Measurements from ENCODE around the gene JARID2. TPM values are rescaled to one million over a fixed set of nuclear protein-coding genes. Genes with fewer than 3 reads are reported as not detected.

Gene JARID2
- total and polyA plus RNA-seq, 2 of the 8 experiments (the other 6 are each of a cell fraction or from before 2014, with no cell fraction given), result 60.1 to 239 TPM

DNA sequence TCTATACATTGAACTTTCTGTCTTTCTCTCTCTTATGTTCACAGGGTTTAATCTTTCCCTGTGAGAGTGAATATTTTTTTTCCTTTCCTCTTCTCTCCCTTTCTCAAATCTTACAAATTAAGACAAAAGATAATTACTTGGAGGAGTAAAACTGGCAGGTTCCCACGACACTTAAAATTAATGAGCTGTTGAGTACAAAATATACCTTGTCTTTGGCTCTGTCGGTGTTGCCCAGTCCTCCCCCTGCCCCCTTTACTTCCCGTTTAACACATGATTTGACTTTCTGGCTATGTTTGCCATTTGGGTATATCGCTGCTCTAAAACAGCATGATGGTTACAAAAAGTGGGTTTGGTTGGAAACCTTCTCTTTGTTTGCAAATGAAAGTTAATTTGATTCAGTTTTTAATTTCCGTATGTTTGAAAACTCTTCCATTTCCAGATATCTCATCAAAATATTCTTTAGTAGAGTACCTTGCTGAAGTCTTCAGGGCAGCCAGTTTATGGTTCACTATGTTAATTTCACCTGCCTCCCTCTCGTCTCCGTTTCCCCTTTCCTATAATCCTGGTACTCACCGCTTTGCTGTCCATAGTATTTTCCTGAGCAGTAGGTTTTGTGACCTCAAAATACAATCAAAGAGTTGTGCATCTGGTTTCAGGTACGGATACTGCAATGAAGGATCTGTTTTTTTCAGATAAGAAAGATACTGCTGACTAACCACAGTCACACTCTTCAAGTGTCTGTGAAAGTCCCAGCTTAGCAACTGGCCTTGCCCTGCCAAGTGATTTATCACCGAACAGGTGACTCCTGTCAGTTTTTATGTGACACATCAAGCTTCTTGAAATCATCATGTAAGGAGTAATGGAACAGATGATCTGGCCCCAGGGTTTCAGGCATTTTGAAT lies 235.8 kb downstream of the JARID2 start:
- no peak overlapping the region for H3K4ac ChIP-seq (replicated peaks; ENCODE audit: insufficient read length, low read depth, low read length)
- no peak overlapping the region for H2AK5ac ChIP-seq (ENCODE audit: low read depth, low read length)
- H3K36me3 ChIP-seq (ENCODE audit: control insufficient read depth in 2 of 4, insufficient read depth in 4 of 4, low read length in 3 of 4), result peaks cover 0 to 8% (median under 1%) of the 10 kb centered on the region in 4 experiments; a peak in 4 of 8 replicates
- CTCF ChIA-PET (ENCODE audit: partially characterized antibody), result interaction anchor here (1.0 to 1.4 kb wide), 3 partner anchors 14 to 88 kb away, joined by 3 read pairs; no protein-coding TSS in a partner anchor
- peaks cover 3% of the 10 kb centered on the region; the same call in 1 of the 2 replicates for H3K79me1 ChIP-seq (ENCODE audit: low read depth, low read length)
- no peak overlapping the region for H3K4me3 ChIP-seq (ENCODE audit: extremely low read depth in 1 of 4, insufficient read depth in 2 of 4, low read depth in 3 of 4, low read length in 4 of 4)
- no peak overlapping the region for H4K8ac ChIP-seq (ENCODE audit: extremely low read depth, insufficient read depth, low read length)
- no peak overlapping the region for H3K18ac ChIP-seq (ENCODE audit: extremely low read depth, low read length)
- H3K9ac ChIP-seq (replicated peaks in 1 of 4; ENCODE audit: extremely low read depth in 1 of 4, low read depth in 3 of 4, low read length in 3 of 4), result no peak overlapping the region
- H3K14ac ChIP-seq (ENCODE audit: insufficient read length), result no peak overlapping the region
- no peaks in the 10 kb centered on the region for H3K9me3 ChIP-seq (ENCODE audit: insufficient read depth in 2 of 2, low read depth in 1 of 2, low read length in 1 of 2)
- H2BK5ac ChIP-seq (ENCODE audit: low read depth, low read length), result no peak overlapping the region
- no peak overlapping the region for H3K4me2 ChIP-seq (ENCODE audit: insufficient read depth in 1 of 2, low read depth in 2 of 2, low read length in 2 of 2)
- no peak overlapping the region for H4K5ac ChIP-seq (ENCODE audit: insufficient read length, low read depth, low read length)
- H3K56ac ChIP-seq (replicated peaks; ENCODE audit: insufficient read length, low read depth, low read length), result no peak overlapping the region
- H4K20me1 ChIP-seq (replicated peaks in 1 of 2; ENCODE audit: control insufficient read depth in 1 of 2, insufficient read depth in 2 of 2, low read length in 2 of 2), result peaks cover 37 to 60% of the 10 kb centered on the region in 2 experiments
- peaks cover 0 to 34% (median 10%) of the 10 kb centered on the region in 4 experiments; a peak in 4 of 7 replicates for H3K4me1 ChIP-seq (replicated peaks in 1 of 4; ENCODE audit: control insufficient read depth in 3 of 4, insufficient read depth in 4 of 4, low read length in 3 of 4)
- H3K27ac ChIP-seq (ENCODE audit: low read depth, low read length), result no peak overlapping the region
- H3K23me2 ChIP-seq (ENCODE audit: low read depth, low read length), result peaks cover 2% of the 10 kb centered on the region; the same call in 1 of the 2 replicates
- H3K23ac ChIP-seq (ENCODE audit: insufficient read length), result no peak overlapping the region
- H2BK12ac ChIP-seq (ENCODE audit: low read depth, low read length), result no peak overlapping the region
- no peak overlapping the region for H2BK120ac ChIP-seq (replicated peaks; ENCODE audit: low read depth, low read length)
- WGBS, 2 experiments (ENCODE audit: extremely low coverage in 1 of 2, insufficient coverage in 1 of 2, insufficient read length in 1 of 2, insufficient replicate concordance in 2 of 2, low coverage in 1 of 2, low lambda C conversion rate in 2 of 2, missing lambda C conversion rate in 1 of 2), result 84% methylated on average over 10 of the region's 10 CpGs; no CpG with 5 or more reads in 1 of the 2 experiments
- no peak overlapping the region for H4K91ac ChIP-seq (replicated peaks; ENCODE audit: insufficient read length, low read length)
- DNase-seq (ENCODE audit: low read depth in 1 of 2, low spot score in 2 of 2) (no peak), FAIRE-seq (peak; percentile 28)
- no peak overlapping the region for H2BK15ac ChIP-seq (ENCODE audit: low read length)
- H3K27me3 ChIP-seq (replicated peaks in 1 of 4; ENCODE audit: control insufficient read depth in 3 of 4, extremely low read depth in 1 of 4, insufficient read depth in 3 of 4, low read length in 3 of 4), result no peaks in the 10 kb centered on the region
- POLR2A ChIA-PET (ENCODE audit: partially characterized antibody), result interaction anchor here (1.2 kb wide), 1 partner anchor 20 kb away, joined by 3 read pairs; no protein-coding TSS in a partner anchor
- peaks cover 10 to 100% of the 10 kb centered on the region in 2 experiments; a peak in 3 of 4 replicates for H3K79me2 ChIP-seq (ENCODE audit: control insufficient read depth in 1 of 2, insufficient read depth in 2 of 2, low read length in 2 of 2)
- no peak overlapping the region for H2AFZ ChIP-seq (ENCODE audit: low read length)
- no peak overlapping the region for H2BK20ac ChIP-seq (ENCODE audit: low read length)
- TF ChIP-seq POLR2AphosphoS5 (IDR thresholded peaks at IDR 0.05; ENCODE audit: low read depth, low read length) (no peak), GTF2F1 (IDR thresholded peaks at IDR 0.05; ENCODE audit: borderline replicate concordance, low read depth, low read length) (no peak), PHF8 (conservative IDR thresholded peaks at IDR 0.05; ENCODE audit: low read depth, low read length) (no peak), GABPA (IDR thresholded peaks at IDR 0.05; ENCODE audit: borderline replicate concordance, insufficient read depth, low read length) (no peak), CBX5 (IDR thresholded peaks at IDR 0.05; ENCODE audit: low read depth, low read length) (no peak), NRF1 (IDR thresholded peaks at IDR 0.05; ENCODE audit: low read depth, low read length) (no peak), FOSL1 (IDR thresholded peaks at IDR 0.05; ENCODE audit: insufficient read depth, low read depth, low read length) (no peak)
- TF ChIP-seq, protein P1, sequence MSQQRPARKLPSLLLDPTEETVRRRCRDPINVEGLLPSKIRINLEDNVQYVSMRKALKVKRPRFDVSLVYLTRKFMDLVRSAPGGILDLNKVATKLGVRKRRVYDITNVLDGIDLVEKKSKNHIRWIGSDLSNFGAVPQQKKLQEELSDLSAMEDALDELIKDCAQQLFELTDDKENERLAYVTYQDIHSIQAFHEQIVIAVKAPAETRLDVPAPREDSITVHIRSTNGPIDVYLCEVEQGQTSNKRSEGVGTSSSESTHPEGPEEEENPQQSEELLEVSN (IDR thresholded peaks at IDR 0.05), result no peak
- TF ChIP-seq, protein P2, sequence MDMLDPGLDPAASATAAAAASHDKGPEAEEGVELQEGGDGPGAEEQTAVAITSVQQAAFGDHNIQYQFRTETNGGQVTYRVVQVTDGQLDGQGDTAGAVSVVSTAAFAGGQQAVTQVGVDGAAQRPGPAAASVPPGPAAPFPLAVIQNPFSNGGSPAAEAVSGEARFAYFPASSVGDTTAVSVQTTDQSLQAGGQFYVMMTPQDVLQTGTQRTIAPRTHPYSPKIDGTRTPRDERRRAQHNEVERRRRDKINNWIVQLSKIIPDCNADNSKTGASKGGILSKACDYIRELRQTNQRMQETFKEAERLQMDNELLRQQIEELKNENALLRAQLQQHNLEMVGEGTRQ (IDR thresholded peaks at IDR 0.05; ENCODE audit: low read length), result no peak
